ENCODE data around the gene WRAP73.
A peak's percentile ranks its signal among the peaks of the same experiment; 100 is the strongest.

Gene WRAP73

DNA sequence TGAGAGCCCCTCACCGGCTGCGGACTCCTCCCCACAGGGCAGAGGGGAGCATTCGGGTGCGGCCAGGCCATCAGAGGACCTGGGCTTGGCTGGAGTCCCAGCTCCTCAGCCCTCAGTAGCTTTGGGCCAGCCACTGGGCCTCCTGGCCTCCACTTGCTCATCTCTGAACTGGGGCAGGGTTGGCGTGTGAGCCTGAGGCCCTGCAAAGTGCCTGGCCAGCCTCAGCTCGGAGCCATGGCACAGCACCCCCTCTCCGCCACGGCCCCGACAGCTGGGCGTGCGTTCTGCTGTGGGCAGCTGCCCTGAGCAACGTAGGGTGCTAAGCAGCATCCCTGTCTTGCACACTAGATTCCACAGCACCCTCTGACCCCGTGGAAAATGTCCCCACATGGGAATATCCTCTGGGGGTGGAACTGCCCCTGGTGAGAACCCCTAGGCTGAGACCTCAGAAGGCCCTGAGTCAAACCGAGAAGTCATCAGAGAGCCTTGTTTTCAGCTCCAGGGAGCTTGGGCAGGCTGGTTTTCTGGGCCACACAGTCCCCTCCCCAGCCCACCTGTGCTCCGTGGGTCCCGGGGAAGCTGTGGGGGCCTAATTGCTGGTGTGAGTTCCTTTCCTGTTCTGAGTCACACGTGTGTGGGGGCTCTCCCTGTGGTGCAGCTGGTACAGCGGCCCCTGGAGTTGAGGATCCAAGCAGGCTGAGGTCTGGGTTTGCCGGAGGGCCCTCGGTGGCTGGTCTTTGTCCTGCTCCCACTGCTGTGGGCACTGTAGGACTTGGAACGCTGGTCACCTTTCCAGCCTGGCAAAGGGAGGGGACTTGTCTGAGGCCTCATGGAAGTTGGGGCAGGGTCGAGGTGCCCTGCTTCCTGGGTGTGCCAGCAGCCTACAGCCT, 26.9 kb upstream of the WRAP73 start:
- no peak overlapping the region for H3K4me3 Mint-ChIP-seq
- H3K36me3 Mint-ChIP-seq = no peaks in the 10 kb centered on the region
- H3K4me1 Mint-ChIP-seq = peaks cover 26% of the 10 kb centered on the region
- CTCF ChIA-PET = interaction anchor here (1.2 kb wide), 1 partner anchor 224 kb away, joined by 3 read pairs; no protein-coding TSS in a partner anchor
- no peak for DNase-seq
- no peaks in the 10 kb centered on the region for H3K9me3 Mint-ChIP-seq
- no peak overlapping the region for H3K27ac Mint-ChIP-seq
- peaks cover 18% of the 10 kb centered on the region for H3K27me3 Mint-ChIP-seq

DNA sequence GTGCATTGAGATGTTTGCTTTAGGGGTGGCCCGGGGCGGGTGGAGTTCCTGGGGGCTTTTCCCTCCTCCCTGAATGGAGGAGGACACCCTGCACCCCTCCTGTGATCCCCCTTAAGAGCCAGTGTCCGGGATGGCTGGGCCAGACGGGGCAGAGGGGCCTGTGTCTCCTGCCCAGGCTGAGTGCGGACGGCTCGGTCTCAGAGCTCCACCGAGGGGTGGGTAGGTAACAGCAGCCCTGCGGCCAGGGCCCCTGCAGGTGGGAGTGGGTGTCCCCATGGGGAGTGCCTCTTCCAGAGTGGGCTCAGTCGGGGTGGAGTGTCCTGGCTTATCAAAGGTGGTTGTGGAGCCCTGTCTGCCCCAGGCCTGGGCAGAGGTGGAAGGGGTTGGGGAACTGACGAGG, 25.5 kb upstream of the WRAP73 start:
- no peaks in the 10 kb centered on the region for H3K9me3 Mint-ChIP-seq
- H3K4me1 Mint-ChIP-seq = peaks cover 26% of the 10 kb centered on the region
- H3K27ac Mint-ChIP-seq = no peak overlapping the region
- no peak for DNase-seq
- H3K36me3 Mint-ChIP-seq = no peaks in the 10 kb centered on the region
- H3K4me3 Mint-ChIP-seq = no peak overlapping the region
- H3K27me3 Mint-ChIP-seq = peaks cover 18% of the 10 kb centered on the region
- CTCF ChIA-PET = no interaction called here

DNA sequence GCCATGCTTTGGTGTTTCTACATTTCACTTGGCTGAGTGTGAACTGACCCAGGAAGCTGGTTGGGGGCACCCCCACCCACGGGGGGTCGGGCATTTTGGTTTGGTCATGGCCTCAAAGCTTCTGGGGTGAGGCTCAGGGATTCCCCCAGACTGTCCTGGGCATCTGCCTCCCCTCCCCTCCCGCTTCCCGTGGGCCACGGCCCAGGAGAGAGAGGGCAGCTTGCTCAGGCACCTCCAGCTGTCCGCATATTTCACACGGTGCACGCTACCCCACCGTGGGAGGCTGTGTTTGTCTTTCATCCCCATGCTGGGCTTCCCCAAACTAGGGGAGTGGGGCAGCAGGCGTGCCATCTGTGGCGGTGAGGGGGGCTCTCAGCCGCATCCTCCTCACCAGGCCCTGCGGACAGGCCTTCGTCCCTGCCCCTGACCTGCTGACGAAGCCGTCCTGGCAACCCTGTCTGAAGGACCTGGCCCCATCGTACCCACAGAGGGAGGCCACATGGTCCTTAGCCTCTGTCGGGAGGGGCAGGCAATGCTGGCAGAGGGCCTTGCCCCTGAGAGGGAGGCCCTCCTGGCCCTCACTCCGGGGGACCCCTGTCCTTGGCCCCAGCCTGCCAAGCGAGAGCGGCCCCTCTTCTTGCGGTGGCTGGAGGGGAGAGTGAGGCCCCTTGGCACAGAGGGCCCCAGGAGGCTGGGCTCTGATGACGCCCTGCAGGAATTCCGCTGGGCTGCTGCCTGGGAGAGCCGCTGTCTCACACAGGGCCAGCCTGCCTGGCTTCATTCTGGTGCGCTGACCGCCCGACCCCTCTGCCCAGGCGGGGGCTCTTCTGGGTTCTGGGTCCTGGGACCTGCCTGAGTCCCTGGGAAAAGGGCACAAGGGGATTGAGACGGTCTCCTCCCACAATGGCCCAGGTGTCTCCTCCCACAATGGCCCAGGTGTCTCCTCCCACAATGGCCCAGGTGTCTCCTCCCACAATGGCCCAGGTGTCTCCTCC, 24.5 kb upstream of the WRAP73 start:
- DNase-seq = no peak
- Mint-ChIP-seq H3K36me3 (no peaks in the 10 kb centered on the region), H3K27ac (no peak overlapping the region), H3K9me3 (no peaks in the 10 kb centered on the region), H3K4me1 (peaks cover 19% of the 10 kb centered on the region), H3K4me3 (no peak overlapping the region), H3K27me3 (peaks cover 11% of the 10 kb centered on the region)
- CTCF ChIA-PET = no interaction called here

DNA sequence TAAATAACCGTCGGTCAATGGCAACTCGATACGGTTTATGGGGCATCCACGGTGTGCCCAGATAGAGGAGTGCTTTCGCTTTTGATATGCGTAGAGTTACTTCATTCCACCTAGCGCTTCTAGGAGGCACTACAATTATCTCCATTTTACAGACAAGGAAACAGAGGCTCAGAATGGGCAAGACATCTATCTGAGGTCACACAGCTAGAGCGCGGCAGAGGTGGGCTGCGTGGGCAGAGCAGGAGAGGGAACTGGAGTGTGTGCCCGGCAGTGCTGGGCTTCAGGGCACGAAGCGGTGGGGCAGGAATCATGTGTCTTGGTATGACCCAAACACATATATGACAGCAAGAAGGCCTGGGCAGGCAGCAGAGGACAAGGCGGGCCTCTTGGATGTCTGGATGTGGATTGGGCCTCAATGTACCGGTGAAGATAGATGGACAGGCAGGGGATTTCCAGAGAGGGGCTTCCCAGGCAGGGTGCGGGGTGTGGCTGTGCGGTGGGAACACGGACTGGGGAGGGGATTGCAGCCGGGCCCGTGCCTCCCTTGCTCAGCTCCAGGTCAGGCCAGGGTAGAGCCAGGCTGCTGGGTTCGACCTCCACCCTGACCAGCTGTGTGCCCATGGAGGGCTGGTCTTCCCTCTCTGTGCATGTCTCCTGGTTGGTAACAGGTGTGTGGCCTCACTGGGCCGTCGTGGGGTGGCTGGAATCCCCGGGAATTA, 23.6 kb upstream of the WRAP73 start:
- DNase-seq = no peak
- Mint-ChIP-seq H3K9me3 (no peaks in the 10 kb centered on the region), H3K27ac (no peak overlapping the region), H3K4me3 (no peak overlapping the region), H3K4me1 (peaks cover 13% of the 10 kb centered on the region), H3K36me3 (no peaks in the 10 kb centered on the region), H3K27me3 (peaks cover 7% of the 10 kb centered on the region)
- CTCF ChIA-PET = no interaction called here

DNA sequence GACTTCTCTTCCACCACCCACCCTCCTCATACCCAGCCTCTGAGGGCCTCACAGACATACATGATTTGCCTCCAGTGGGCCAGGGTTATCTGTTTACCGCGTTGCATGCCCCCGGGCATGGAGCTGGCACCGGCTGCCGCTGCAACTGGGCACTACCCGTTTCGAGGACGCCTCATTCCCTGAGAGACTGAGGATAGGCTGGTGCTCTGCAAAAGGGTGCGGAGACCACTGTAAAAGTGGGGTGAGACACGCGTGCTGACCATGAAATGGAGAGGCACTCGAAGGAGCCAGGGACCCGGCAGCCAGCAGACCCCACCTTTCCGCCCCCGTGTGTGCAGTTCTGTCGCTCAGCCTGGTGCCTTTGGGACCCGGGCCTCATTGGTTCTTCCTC, 23.1 kb upstream of the WRAP73 start:
- Mint-ChIP-seq H3K36me3 (no peaks in the 10 kb centered on the region), H3K4me1 (peaks cover 10% of the 10 kb centered on the region), H3K27ac (no peak overlapping the region), H3K27me3 (peaks cover 13% of the 10 kb centered on the region), H3K9me3 (no peaks in the 10 kb centered on the region), H3K4me3 (no peak overlapping the region)
- DNase-seq = no peak
- CTCF ChIA-PET = no interaction called here

DNA sequence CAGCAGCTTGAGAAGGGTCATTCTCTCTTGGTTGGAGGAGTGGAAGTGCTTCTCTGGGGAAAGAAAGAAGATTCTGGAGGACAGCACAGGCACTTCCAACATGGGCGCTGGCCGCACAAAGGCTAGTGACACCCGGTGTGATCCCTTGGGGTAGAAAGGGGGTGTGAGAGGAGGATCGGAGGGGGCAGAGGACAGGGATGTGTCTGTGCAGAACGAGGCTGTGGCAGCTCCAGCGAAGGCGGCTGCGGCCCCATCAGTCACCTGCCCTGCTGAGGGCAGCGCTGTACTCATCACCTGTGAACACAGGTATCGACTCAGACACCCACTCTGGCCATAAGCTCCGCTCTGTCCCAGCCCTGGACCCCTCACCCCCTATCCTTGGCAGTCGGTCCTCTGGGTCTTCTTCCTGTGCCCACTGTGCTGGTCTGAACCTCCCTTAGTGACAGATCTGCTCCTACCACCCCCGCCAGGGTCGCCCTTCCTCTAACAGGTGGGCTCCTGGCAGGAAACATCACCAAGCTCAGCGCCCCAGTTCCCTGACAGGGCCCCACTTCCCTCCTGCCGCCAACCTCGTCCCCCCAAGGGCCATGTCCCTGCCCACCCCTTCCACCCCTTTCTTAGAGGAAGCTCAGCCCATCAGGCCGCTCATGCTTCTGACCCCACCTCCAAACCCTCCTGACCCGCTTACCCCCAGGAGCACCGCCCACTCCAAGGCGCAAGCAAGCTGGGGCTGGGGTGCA, 22.5 kb upstream of the WRAP73 start:
- no peak overlapping the region for H3K4me3 Mint-ChIP-seq
- CTCF ChIA-PET = no interaction called here
- H3K27ac Mint-ChIP-seq = no peak overlapping the region
- no peaks in the 10 kb centered on the region for H3K36me3 Mint-ChIP-seq
- H3K9me3 Mint-ChIP-seq = no peaks in the 10 kb centered on the region
- H3K4me1 Mint-ChIP-seq = peaks cover 4% of the 10 kb centered on the region
- DNase-seq = no peak
- peaks cover 18% of the 10 kb centered on the region for H3K27me3 Mint-ChIP-seq

DNA sequence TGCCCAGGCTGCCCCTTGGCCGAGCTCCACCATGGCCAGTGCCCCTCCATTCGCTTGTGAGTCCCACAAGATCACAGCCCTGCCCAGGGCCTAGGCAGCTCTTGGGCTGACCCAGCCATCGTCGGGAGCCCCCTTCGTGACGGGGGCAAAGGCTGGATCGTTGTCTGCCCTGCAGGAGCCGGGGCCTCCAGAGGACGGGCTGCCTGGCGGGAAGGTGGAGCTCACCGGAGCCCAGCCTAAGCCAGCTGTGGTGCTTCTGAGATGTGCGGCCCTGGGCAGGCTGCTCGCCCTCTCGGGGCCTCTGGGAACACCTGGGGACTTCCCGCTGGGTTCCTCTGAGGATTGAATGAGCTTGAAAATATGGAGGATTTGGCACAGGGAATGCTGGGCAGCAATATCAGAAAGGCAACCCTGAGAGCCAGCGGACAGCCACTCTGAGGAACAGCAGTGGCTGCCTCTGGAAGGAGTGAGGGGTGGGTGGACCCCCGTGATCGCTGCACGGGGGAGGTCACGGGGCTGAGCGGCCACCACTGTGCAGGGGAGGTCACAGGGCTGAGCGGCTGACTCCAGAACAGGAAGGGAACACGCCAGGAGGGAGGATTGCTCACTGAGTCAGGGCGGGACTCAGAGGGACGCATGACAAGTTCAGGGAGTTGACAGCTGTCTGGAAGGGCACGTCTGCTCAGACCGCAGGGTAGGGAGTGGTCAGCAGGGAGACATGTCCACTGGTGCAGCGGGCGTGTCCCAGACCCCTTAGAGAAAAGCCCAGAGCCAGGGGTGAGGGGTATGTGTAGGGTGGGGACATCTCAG, 21.7 kb upstream of the WRAP73 start:
- DNase-seq = no peak
- CTCF ChIA-PET = no interaction called here
- H3K4me3 Mint-ChIP-seq = no peak overlapping the region

DNA sequence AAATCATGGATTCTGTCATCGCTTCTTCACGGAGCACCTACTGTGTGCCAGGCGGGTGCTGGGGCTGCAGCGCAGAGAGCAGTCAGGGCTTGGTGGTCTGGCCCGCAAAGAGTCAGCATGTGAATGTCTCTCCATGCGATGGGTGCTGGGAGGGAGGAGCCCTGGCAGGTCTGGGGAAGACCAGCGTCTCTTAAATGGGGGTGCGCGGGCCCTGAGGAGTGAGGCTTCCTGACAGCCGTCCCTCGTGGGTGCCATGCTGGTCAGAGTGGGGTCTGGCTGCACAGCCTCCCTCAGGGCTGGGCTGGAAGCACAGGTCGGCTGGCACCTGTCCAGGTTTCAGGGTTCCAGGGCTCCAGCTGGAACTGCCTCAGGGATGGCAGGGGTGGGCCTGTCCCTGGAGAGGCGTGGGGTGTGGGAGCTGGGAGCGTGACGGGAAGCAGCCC, 20.9 kb upstream of the WRAP73 start:
- H3K27ac Mint-ChIP-seq = no peak overlapping the region
- H3K27me3 Mint-ChIP-seq = peaks cover 28% of the 10 kb centered on the region
- no peaks in the 10 kb centered on the region for H3K4me1 Mint-ChIP-seq
- no peaks in the 10 kb centered on the region for H3K9me3 Mint-ChIP-seq
- no peaks in the 10 kb centered on the region for H3K36me3 Mint-ChIP-seq
- no peak overlapping the region for H3K4me3 Mint-ChIP-seq
- DNase-seq = no peak
- CTCF ChIA-PET = no interaction called here

More for the DNA sequence above, 21.7 kb upstream of the WRAP73 start:
- Mint-ChIP-seq H3K4me1 (no peaks in the 10 kb centered on the region), H3K9me3 (no peaks in the 10 kb centered on the region), H3K36me3 (no peaks in the 10 kb centered on the region), H3K27me3 (peaks cover 26% of the 10 kb centered on the region), H3K27ac (peak overlapping the region; percentile 60)

DNA sequence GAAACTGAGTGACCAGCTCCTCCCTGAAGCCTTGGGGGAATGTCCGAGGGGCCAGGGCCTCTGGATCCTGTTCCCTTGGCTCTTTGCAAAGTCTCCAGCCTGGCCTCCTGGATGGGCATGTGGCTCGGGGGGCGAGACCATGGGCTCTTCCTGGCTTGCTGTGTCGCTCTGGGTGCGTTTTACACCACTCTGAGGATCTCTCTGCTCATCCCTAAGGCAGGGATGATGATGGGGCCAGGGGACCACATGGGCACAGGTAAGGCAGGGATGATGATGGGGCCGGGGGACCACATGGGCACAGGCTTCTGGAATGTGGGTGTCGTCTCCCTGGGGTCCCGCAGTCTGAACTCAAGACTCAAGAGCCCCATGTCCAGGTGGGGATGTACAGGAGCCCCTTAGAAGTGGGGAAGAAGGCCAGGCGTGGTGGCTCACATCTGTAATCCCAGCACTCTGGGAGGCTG, 20.1 kb upstream of the WRAP73 start:
- Mint-ChIP-seq H3K27ac (no peak overlapping the region), H3K4me1 (no peaks in the 10 kb centered on the region), H3K27me3 (peaks cover 23% of the 10 kb centered on the region), H3K4me3 (no peak overlapping the region), H3K9me3 (no peaks in the 10 kb centered on the region), H3K36me3 (no peaks in the 10 kb centered on the region)
- CTCF ChIA-PET = no interaction called here
- DNase-seq = no peak

DNA sequence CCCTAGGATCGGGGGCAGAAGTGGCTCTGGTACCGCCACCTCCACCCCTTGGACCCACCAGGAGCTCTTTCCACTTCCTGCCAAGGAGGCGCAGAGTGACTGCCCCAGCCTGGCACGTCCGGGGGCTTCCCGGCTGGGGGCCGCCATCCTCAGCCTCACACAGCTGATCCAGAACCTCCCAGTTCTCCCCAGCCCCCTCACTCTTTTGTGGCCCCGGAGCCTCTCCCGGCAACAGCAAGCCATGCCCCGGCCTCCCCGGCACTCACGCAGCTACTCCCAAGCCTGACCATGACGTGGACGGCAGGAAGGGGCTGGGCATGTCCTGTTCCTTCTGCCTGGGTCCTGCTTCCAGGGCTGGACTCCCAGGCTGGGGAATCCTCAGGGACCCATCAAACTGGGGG, 19.5 kb upstream of the WRAP73 start:
- CTCF ChIA-PET = no interaction called here
- Mint-ChIP-seq H3K4me1 (no peaks in the 10 kb centered on the region), H3K4me3 (no peak overlapping the region), H3K27me3 (peaks cover 23% of the 10 kb centered on the region), H3K9me3 (no peaks in the 10 kb centered on the region), H3K27ac (no peak overlapping the region), H3K36me3 (no peaks in the 10 kb centered on the region)
- DNase-seq = no peak

DNA sequence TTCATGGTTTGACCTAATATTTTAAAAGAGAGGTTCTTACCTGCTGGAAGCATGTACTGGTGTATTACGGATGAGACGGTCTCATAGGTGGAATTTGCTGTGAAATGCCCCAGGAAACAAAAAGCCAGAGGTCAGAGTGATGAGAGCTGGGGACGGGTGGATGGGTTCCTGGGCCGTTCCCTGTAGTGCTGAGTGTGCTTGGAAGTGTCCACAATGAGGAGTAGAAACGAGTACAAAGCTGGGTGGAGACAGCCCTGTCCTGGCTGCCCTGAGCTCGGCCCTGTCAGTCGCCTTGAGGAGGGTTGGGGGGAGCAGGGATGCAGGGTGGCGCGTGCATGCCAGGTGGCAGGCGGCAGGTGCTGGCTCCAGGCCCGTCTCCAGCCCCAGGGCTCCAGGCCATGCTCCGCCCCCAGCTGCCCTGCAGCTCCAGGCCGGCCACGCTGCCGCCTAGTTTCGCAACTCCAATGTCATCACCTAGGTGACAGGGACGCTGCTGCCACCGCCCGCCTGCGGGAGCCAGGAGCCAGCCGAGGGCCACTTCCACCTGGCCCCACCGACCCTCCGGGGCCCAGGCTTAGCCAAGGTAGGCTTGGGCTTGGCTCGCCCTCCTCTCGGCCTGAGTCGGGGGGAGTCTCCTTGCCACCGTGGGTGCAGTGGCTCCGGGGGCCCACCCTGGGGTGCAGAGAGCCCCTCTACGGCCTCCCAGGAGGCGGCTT, 18.8 kb upstream of the WRAP73 start:
- Mint-ChIP-seq H3K4me3 (no peak overlapping the region), H3K27ac (no peak overlapping the region), H3K36me3 (no peaks in the 10 kb centered on the region), H3K4me1 (no peaks in the 10 kb centered on the region), H3K9me3 (no peaks in the 10 kb centered on the region), H3K27me3 (peaks cover 23% of the 10 kb centered on the region)
- CTCF ChIA-PET = no interaction called here
- DNase-seq = no peak

DNA sequence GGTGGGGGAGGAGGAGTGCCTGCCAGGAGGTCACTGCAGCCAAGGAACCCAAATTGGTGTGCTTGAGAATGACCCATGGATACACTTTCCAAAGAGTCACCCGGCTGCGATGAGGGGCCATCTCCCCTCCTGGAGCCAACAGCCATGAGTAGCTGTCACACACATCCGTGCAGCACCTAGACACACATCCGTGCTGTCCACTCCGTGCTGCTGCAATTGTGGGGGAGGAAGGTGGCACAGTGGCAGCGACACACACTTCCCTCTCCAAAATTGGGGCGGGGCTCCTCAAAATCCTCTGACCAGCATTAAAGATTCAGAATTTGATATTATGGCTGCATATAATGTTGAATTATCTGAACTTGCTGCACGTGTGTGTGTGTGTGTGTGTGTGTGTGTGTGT, 18.2 kb upstream of the WRAP73 start:
- Mint-ChIP-seq H3K36me3 (no peaks in the 10 kb centered on the region), H3K9me3 (no peaks in the 10 kb centered on the region), H3K27me3 (peaks cover 27% of the 10 kb centered on the region), H3K4me1 (no peaks in the 10 kb centered on the region), H3K4me3 (no peak overlapping the region), H3K27ac (no peak overlapping the region)
- DNase-seq = no peak
- CTCF ChIA-PET = no interaction called here

All from activated naive CD4-positive, alpha-beta T cell treated with anti-CD3 and anti-CD28 coated beads, Interleukin-2, amount 10 ng/mL, durations not matched to agents 7 days and 5 days (primary cell).